Measurements from ENCODE around the gene TOPBP1. TPM values are rescaled to one million over a fixed set of nuclear protein-coding genes. Genes with fewer than 3 reads are reported as not detected.
A peak's percentile ranks its signal among the peaks of the same experiment; 100 is the strongest.

The TOPBP1 gene
- total RNA-seq: 10 to 100 TPM in 2 of 6 experiments, 1 to 10 TPM in 4; 5.3 to 20.6 (median 8.1) TPM
- long read RNA-seq: 0 reads

DNA sequence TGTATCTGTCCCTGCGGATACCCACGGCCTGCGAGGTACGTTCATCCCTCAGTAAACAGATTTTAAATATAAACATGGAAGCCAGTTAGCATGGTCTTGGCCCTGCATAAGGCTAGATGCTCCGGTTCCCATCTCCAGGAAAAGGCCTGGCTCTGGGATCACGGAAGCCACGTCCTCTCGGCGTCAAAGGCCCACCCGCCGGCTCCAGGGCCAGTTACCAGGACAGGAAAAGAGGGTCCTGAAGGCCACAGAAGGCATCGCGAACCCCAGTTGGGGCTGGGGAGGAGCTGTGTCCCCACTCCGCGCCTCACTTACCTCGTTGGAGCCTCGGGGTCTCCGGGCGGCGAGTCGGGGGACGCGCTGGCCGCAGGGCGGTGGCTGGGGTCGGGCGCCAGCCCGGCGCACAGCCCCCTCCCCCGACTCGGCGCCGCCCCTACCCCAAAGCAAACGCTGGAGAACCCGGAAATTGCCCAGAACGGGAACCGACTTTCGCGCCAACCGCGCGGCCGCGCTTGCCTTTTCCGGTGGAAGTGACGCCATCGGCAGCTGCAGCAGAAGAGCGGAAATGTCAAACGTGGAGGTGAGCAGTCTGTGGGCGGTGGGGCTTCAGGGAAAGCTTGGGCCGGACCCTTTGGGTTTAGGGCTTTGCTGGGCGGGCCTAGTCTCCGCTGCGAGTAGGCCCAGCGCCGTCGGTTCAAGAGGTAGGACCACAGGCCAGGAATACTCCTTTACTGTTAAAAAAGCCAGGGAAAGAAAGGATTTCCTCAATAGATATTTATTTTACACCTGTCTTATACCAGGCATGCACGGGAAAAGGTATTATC, at the start of gene TOPBP1:
TSS of gene TOPBP1 (minus strand) at position 488 of the 824 bp plus-strand sequence. CDS start 814 bp downstream, outside the sequence.
- DNase-seq: peak; percentile 86 to 88 (median 87)
- intact Hi-C loops (cut with DNase I): loop anchor here in 1 of 2 donors (5.0 kb wide), 1 partner anchor 91 kb away; no protein-coding TSS in a partner anchor

DNA sequence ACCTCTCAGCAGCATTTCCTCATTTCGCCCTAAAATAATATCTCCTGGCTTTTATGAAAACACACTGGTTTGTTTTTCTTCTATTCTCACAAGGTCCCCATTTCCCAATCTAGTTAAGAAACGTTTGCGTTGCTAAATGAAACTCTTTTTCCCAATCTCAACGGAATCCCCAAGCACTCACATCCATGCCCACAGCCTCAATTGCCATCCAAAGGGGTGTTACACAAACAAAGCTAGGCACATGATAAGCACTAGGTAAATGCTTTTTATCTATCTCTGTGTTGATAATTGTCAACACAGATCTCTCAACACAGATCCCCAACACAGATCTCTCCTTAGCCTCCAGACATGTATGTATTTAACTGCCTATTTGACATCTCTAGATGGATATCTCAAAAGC, 49.3 kb upstream of the TOPBP1 start:
- 58% methylated on average over 4 of the region's 4 CpGs for WGBS (ENCODE audit: insufficient coverage, low coverage, low lambda C conversion rate, missing lambda C conversion rate)
- Histone ChIP-seq H3K4me1 (no peaks in the 10 kb centered on the region), H3K9me3 (no peaks in the 10 kb centered on the region), H3K27ac (no peak overlapping the region), H3K4me3 (no peak overlapping the region), H3K36me3 (no peaks in the 10 kb centered on the region), H3K27me3 (no peaks in the 10 kb centered on the region)
- TF ChIP-seq, protein P1, sequence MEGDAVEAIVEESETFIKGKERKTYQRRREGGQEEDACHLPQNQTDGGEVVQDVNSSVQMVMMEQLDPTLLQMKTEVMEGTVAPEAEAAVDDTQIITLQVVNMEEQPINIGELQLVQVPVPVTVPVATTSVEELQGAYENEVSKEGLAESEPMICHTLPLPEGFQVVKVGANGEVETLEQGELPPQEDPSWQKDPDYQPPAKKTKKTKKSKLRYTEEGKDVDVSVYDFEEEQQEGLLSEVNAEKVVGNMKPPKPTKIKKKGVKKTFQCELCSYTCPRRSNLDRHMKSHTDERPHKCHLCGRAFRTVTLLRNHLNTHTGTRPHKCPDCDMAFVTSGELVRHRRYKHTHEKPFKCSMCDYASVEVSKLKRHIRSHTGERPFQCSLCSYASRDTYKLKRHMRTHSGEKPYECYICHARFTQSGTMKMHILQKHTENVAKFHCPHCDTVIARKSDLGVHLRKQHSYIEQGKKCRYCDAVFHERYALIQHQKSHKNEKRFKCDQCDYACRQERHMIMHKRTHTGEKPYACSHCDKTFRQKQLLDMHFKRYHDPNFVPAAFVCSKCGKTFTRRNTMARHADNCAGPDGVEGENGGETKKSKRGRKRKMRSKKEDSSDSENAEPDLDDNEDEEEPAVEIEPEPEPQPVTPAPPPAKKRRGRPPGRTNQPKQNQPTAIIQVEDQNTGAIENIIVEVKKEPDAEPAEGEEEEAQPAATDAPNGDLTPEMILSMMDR (IDR thresholded peaks at IDR 0.05): no peak
- TF ChIP-seq POLR2A (IDR thresholded peaks at IDR 0.05): no peak
- ATAC-seq (no peak), DNase-seq (no peak)
- intact Hi-C loops (cut with DNase I): no loop called here

More for the DNA sequence above, at the start of gene TOPBP1:
- WGBS (ENCODE audit: insufficient coverage, low coverage, low lambda C conversion rate, missing lambda C conversion rate): under 1% methylated on average over 38 of the region's 58 CpGs
- TF ChIP-seq, protein P1 (IDR thresholded peaks at IDR 0.05): no peak
- peak; percentile 55 for TF ChIP-seq POLR2A (IDR thresholded peaks at IDR 0.05)
- H3K9me3 ChIP-seq: no peaks in the 10 kb centered on the region
- ATAC-seq: peak; percentile 87 to 89 (median 88)
- peak within 1 kb of the TSS; percentile 73 to 92 (median 77) for H3K4me3 ChIP-seq
- peaks cover 0 to 14% (median 0%) of the 10 kb centered on the region in 4 donors for H3K36me3 ChIP-seq
- peak within 1 kb of the TSS; percentile 29 to 72 (median 68) for H3K27ac ChIP-seq
- peaks cover 0 to 22% (median 8%) of the 10 kb centered on the region in 4 donors for H3K4me1 ChIP-seq
- no peaks in the 10 kb centered on the region for H3K27me3 ChIP-seq

- WGBS (ENCODE audit: insufficient coverage, low coverage, low lambda C conversion rate, missing lambda C conversion rate): 65% methylated on average over 3 of the region's 3 CpGs
- H3K27ac ChIP-seq: no peak overlapping the region
Observed at GRCh38 chr3:133709139-133709750, 47.5 kb upstream of the TOPBP1 start.

DNA sequence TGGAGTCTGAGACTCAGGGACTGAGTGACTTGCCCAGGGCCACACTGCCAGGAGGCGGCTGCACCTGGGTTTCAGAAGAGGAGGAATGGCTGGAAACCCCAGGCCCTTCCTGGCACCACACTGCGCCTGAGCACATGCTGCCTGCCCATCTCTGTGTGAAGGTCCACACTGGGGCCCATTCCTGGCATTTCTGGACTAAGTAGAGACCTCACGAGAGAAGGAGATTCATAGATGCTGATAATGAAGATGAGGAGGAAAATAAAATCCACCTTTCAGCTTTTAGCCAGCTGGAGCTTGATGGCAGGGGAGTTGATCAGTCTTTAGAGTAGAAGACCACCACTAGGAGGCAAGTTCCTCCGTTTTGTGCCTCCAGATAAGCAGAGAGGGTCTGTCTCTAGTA, 44.3 kb upstream of the TOPBP1 start:
- Histone ChIP-seq H3K4me3 (no peak overlapping the region), H3K27ac (no peak overlapping the region), H3K4me1 (peaks cover 0 to 13% (median 0%) of the 10 kb centered on the region in 4 donors), H3K27me3 (no peaks in the 10 kb centered on the region), H3K9me3 (no peaks in the 10 kb centered on the region), H3K36me3 (no peaks in the 10 kb centered on the region)
- no peak for ATAC-seq
- 100% methylated on average over 3 of the region's 4 CpGs for WGBS (ENCODE audit: insufficient coverage, low coverage, low lambda C conversion rate, missing lambda C conversion rate)
- DNase-seq: no peak
- intact Hi-C loops (cut with DNase I): no loop called here
- TF ChIP-seq, protein P1 (IDR thresholded peaks at IDR 0.05): no peak
- no peak for TF ChIP-seq POLR2A (IDR thresholded peaks at IDR 0.05)

More at GRCh38 chr3:133709139-133709750, 47.5 kb upstream of the TOPBP1 start:
- peaks cover 0 to 3% (median 0%) of the 10 kb centered on the region in 4 donors for H3K4me1 ChIP-seq
- ATAC-seq (no peak), DNase-seq (no peak)
- no peak for TF ChIP-seq POLR2A (IDR thresholded peaks at IDR 0.05)
- TF ChIP-seq, protein P1 (IDR thresholded peaks at IDR 0.05): no peak
- no peaks in the 10 kb centered on the region for H3K27me3 ChIP-seq
- no peaks in the 10 kb centered on the region for H3K9me3 ChIP-seq
- no peak overlapping the region for H3K4me3 ChIP-seq
- H3K36me3 ChIP-seq: no peaks in the 10 kb centered on the region
- intact Hi-C loops (cut with DNase I): no loop called here
